ENCODE results near the gene GP9. TPM values are rescaled to one million over a fixed set of nuclear protein-coding genes. Genes with fewer than 3 reads are reported as not detected.
A peak's percentile ranks its signal among the peaks of the same experiment; 100 is the strongest.

The GP9 gene
- total and polyA plus RNA-seq, 10 donors: 1.4 to 14.9 (median 6.5) TPM

DNA sequence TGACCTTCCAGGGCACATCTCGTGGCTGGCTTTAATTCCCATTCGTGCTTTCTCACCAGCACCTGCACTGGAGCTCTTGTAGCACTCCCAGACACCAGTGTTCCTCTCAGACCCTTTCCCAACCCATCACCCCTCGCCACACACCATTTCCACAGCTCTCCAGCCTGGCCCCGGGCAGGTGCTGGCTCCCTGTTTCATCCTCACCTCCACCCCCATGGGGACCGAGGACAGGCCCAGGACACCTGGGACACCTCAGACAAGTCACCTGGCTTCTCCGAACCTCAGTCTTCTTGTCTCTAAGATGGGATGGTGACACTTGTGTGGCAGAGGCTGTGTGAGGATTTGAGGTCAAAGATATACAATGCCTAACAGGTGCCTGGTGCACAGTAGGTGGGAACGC is 27.4 kb upstream of the GP9 start:
- DNase-seq: no peak
- WGBS, 5 donors: 77 to 95% (median 82%) methylated on average over 7 of the region's 7 CpGs
- peak overlapping the region in 3 of 8 donors; percentile 11 to 83 (median 27) for H3K27ac ChIP-seq

GRCh38 chr3:129033633-129034321 is 26.8 kb upstream of the GP9 start:
- H3K9me3 ChIP-seq: no peaks in the 10 kb centered on the region
- H3K36me3 ChIP-seq: no peaks in the 10 kb centered on the region
- TF ChIP-seq, protein P1, sequence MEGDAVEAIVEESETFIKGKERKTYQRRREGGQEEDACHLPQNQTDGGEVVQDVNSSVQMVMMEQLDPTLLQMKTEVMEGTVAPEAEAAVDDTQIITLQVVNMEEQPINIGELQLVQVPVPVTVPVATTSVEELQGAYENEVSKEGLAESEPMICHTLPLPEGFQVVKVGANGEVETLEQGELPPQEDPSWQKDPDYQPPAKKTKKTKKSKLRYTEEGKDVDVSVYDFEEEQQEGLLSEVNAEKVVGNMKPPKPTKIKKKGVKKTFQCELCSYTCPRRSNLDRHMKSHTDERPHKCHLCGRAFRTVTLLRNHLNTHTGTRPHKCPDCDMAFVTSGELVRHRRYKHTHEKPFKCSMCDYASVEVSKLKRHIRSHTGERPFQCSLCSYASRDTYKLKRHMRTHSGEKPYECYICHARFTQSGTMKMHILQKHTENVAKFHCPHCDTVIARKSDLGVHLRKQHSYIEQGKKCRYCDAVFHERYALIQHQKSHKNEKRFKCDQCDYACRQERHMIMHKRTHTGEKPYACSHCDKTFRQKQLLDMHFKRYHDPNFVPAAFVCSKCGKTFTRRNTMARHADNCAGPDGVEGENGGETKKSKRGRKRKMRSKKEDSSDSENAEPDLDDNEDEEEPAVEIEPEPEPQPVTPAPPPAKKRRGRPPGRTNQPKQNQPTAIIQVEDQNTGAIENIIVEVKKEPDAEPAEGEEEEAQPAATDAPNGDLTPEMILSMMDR (IDR thresholded peaks at IDR 0.05 in 8 of 11, conservative IDR thresholded peaks at IDR 0.05 in 3 of 11): no peak
- TF ChIP-seq POLR2AphosphoS5 (IDR thresholded peaks at IDR 0.05): peak in 2 of 3 donors; percentile 27 to 43
- TF ChIP-seq POLR2A (IDR thresholded peaks at IDR 0.05): no peak
- H3K27ac ChIP-seq: peak overlapping the region in 5 of 8 donors; percentile 11 to 83 (median 76)
- intact Hi-C loops (cut with DNase I; ENCODE audit: low total_unique reads): no loop called here
- peaks cover 7 to 45% (median 23%) of the 10 kb centered on the region in 6 donors for H3K4me1 ChIP-seq
- H3K27me3 ChIP-seq (replicated peaks in 1 of 7): peaks cover 0 to 8% (median 0%) of the 10 kb centered on the region in 7 donors
- H3K4me3 ChIP-seq: no peak overlapping the region
- no peak for DNase-seq
- 82 to 90% (median 84%) methylated on average over 12 of the region's 12 CpGs for WGBS, 5 donors

More for the DNA sequence above, 27.4 kb upstream of the GP9 start:
- Histone ChIP-seq H3K4me1 (peaks cover 7 to 43% (median 23%) of the 10 kb centered on the region in 6 donors), H3K9me3 (no peaks in the 10 kb centered on the region), H3K27me3 (replicated peaks in 1 of 7) (peaks cover 0 to 2% (median 0%) of the 10 kb centered on the region in 7 donors), H3K4me3 (no peak overlapping the region), H3K36me3 (no peaks in the 10 kb centered on the region)
- intact Hi-C loops (cut with DNase I; ENCODE audit: low total_unique reads): no loop called here
- TF ChIP-seq POLR2AphosphoS5 (IDR thresholded peaks at IDR 0.05) (no peak), POLR2A (IDR thresholded peaks at IDR 0.05) (no peak)
- TF ChIP-seq, protein P1 (IDR thresholded peaks at IDR 0.05 in 8 of 11, conservative IDR thresholded peaks at IDR 0.05 in 3 of 11): no peak

GRCh38 chr3:129034642-129035041 is 25.9 kb upstream of the GP9 start:
- peak overlapping the region in 6 of 8 donors; percentile 16 to 83 (median 77) for H3K27ac ChIP-seq
- intact Hi-C loops (cut with DNase I; ENCODE audit: low total_unique reads): no loop called here
- no peak for DNase-seq
- WGBS, 5 donors: 70 to 90% (median 75%) methylated on average over 6 of the region's 6 CpGs
- H3K27me3 ChIP-seq (replicated peaks in 1 of 7): peaks cover 0 to 17% (median 0%) of the 10 kb centered on the region in 7 donors
- H3K4me3 ChIP-seq: no peak overlapping the region
- TF ChIP-seq, protein P1 (IDR thresholded peaks at IDR 0.05 in 8 of 11, conservative IDR thresholded peaks at IDR 0.05 in 3 of 11): no peak
- no peaks in the 10 kb centered on the region for H3K9me3 ChIP-seq
- no peaks in the 10 kb centered on the region for H3K36me3 ChIP-seq
- H3K4me1 ChIP-seq: peaks cover 7 to 53% (median 27%) of the 10 kb centered on the region in 6 donors

DNA sequence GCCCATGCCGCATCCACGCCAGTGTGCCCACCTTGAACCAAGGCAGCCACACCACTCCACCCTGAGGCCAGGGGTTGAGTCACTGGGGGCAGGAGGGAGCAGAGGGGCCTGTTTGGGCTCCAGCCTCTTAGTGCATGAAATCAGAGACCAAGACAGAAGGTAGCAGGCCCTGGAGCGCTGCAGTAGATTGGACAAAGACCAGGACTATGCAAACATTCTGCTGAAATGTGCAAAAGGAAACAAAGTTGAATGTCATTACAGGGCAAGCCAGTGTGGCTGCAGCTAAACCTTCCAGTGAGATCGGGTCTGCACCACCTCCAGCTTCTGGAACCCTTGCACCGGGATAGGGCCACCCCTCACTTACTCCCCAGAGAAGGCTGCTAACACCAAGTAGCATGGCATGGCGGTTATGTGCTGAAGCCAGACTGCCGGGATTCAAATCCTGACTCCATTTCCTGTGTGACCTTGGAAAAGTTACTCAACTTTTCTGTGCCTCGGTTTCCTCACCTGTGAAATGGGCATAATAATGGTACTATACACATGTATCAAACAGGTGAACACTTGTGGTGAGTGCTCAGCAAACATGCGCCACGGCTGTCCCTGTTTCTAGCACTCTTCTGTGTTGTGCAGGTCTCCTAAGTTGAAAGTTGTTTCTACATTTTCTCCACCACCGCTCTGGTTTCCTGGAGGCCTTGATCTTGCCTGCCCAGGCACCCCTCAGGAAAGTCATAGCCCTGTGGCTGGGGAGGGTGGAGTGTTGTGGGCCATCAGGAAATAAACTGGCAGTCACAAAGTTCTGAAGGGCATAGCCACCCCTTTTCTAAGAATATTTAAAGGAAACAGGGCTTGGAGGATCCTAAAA is 25.0 kb upstream of the GP9 start:
- H3K27me3 ChIP-seq (replicated peaks in 1 of 7): peaks cover 0 to 20% (median 0%) of the 10 kb centered on the region in 7 donors
- H3K36me3 ChIP-seq: no peaks in the 10 kb centered on the region
- no peak for DNase-seq
- peak overlapping the region in 6 of 8 donors; percentile 72 to 83 (median 78) for H3K27ac ChIP-seq
- TF ChIP-seq POLR2A (IDR thresholded peaks at IDR 0.05) (no peak), POLR2AphosphoS5 (IDR thresholded peaks at IDR 0.05) (peak in 1 of 3 donors; percentile 64)
- H3K9me3 ChIP-seq: no peaks in the 10 kb centered on the region
- intact Hi-C loops (cut with DNase I; ENCODE audit: low total_unique reads): no loop called here
- H3K4me1 ChIP-seq: peaks cover 7 to 56% (median 28%) of the 10 kb centered on the region in 6 donors
- 60 to 67% (median 63%) methylated on average over 11 of the region's 11 CpGs for WGBS, 5 donors
- no peak overlapping the region for H3K4me3 ChIP-seq

All from spleen (tissue), 11 donors.